A549 (cell line): ENCODE measurements around the gene SYS1.

Experiments
- CEBPB ChIP-seq, 2 experiments: fragments of >200 bp in 1 of 2; sonication (Bioruptor Twin) in 1 of 2; formaldehyde crosslinking in 1 of 2; IDR thresholded peaks; 2 replicates each; pipeline ENCODE4 v1.6.1; 2012 to 2016
- EHF ChIP-seq: fragments of 250-450 bp; sonication (Bioruptor Pico); IDR thresholded peaks from 2 replicates; pipeline ENCODE4 v1.5.0; 2020; ENCODE audit warnings: mild to moderate bottlenecking
- FOSB ChIP-seq: fragments of 250-450 bp; sonication (Bioruptor Pico); IDR thresholded peaks from 2 replicates; pipeline ENCODE4 v1.5.0; 2020; ENCODE audit warnings: mild to moderate bottlenecking, moderate library complexity
- HOXA7 ChIP-seq: fragments of 250-450 bp; sonication (Bioruptor Pico); IDR thresholded peaks from 2 replicates; pipeline ENCODE4 v1.5.0; 2020; ENCODE audit warnings: mild to moderate bottlenecking, moderate library complexity
- KDM5A ChIP-seq: fragments of 200-600 bp; sonication (generic); IDR thresholded peaks from 2 replicates; pipeline ENCODE4 v1.6.1; 2016; ENCODE audit warnings: antibody characterized with exemption, mild to moderate bottlenecking
- MYC ChIP-seq: IDR thresholded peaks from 2 replicates; pipeline ENCODE4 v1.6.1; 2012; ENCODE audit warnings: mild to moderate bottlenecking, inconsistent platforms, low read length, improper control_type of control experiment, borderline replicate concordance
- NFE2L2 ChIP-seq: fragments of 150-350 bp; conservative IDR thresholded peaks from 2 replicates; pipeline ENCODE4 v1.6.1; 2014; ENCODE audit warnings: low read length
- NR3C1 ChIP-seq: fragments of >200 bp; sonication (Bioruptor Twin); formaldehyde crosslinking; IDR thresholded peaks from 3 replicates; pipeline ENCODE4 v1.6.1; 2017
- SMC3 ChIP-seq: fragments of >200 bp; sonication (Bioruptor Twin); formaldehyde crosslinking; IDR thresholded peaks from 3 replicates; pipeline ENCODE4 v1.6.1; 2018; ENCODE audit warnings: inconsistent platforms
- TF ChIP-seq, protein P1 (sequence below): fragments of >200 bp; sonication (Bioruptor Twin); formaldehyde crosslinking; IDR thresholded peaks from 3 replicates; pipeline ENCODE4 v1.5.1; 2016
- TF ChIP-seq, protein P2 (sequence below): IDR thresholded peaks from 2 replicates; pipeline ENCODE4 v1.6.1; 2012
- TF ChIP-seq, protein P3 (sequence below): fragments of 250-450 bp; sonication (Bioruptor Pico); IDR thresholded peaks from 2 replicates; pipeline ENCODE4 v1.5.0; 2021; ENCODE audit warnings: mild to moderate bottlenecking, moderate library complexity, borderline replicate concordance

DNA sequence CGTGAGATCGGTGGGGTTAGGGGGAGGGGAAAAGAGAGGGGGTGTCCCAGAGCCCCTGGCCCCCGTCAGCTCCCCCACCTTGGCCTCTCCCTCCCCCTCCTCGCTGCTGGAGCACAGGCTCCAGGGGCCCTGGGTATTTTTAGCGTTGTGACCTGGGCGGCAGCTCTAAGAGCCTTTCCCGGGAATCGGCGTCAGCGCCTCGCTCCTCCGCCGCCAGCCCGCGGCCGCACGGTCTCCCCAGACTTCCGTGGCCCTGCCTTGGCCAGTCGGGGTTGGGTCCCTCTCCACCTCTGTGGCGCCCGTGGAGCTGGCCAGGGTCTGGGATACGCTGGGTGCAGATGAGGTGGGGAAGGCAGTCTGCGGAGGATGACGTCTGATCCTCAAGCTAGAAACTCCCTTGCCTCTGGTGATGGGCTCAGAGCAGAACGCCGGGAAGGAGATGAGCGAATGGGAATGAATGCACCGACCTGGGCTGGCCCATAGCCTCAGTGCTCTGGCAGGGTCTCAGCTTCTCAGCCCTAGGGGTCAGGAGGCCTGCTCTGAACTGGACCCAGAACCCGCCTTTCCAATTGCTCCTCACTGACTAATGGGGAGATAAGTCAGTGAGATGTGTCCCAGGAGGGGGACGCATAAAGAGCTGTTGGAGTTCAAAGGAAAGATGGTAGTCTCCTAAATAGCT is 44.2 kb downstream of the SYS1 start:
- no peak for TF ChIP-seq NR3C1
- TF ChIP-seq, protein P1, sequence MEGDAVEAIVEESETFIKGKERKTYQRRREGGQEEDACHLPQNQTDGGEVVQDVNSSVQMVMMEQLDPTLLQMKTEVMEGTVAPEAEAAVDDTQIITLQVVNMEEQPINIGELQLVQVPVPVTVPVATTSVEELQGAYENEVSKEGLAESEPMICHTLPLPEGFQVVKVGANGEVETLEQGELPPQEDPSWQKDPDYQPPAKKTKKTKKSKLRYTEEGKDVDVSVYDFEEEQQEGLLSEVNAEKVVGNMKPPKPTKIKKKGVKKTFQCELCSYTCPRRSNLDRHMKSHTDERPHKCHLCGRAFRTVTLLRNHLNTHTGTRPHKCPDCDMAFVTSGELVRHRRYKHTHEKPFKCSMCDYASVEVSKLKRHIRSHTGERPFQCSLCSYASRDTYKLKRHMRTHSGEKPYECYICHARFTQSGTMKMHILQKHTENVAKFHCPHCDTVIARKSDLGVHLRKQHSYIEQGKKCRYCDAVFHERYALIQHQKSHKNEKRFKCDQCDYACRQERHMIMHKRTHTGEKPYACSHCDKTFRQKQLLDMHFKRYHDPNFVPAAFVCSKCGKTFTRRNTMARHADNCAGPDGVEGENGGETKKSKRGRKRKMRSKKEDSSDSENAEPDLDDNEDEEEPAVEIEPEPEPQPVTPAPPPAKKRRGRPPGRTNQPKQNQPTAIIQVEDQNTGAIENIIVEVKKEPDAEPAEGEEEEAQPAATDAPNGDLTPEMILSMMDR: no peak
- TF ChIP-seq, protein P2, sequence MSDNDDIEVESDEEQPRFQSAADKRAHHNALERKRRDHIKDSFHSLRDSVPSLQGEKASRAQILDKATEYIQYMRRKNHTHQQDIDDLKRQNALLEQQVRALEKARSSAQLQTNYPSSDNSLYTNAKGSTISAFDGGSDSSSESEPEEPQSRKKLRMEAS: no peak
- TF ChIP-seq KDM5A: no peak
- TF ChIP-seq SMC3: no peak
- TF ChIP-seq EHF (CRISPR knock-in tag): no peak
- TF ChIP-seq HOXA7: no peak
- no peak for TF ChIP-seq CEBPB (IDR thresholded peaks at IDR 0.05)
- TF ChIP-seq NFE2L2: no peak
- no peak for TF ChIP-seq MYC
- TF ChIP-seq FOSB: no peak
- TF ChIP-seq, protein P3, sequence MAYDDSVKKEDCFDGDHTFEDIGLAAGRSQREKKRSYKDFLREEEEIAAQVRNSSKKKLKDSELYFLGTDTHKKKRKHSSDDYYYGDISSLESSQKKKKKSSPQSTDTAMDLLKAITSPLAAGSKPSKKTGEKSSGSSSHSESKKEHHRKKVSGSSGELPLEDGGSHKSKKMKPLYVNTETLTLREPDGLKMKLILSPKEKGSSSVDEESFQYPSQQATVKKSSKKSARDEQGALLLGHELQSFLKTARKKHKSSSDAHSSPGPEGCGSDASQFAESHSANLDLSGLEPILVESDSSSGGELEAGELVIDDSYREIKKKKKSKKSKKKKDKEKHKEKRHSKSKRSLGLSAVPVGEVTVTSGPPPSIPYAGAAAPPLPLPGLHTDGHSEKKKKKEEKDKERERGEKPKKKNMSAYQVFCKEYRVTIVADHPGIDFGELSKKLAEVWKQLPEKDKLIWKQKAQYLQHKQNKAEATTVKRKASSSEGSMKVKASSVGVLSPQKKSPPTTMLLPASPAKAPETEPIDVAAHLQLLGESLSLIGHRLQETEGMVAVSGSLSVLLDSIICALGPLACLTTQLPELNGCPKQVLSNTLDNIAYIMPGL: no peak
